Thyroid gland (tissue), 4 donors: ENCODE measurements around the gene PPP3R1.

Experiments
- CTCF ChIP-seq, 6 experiments: fragments of 200-600 bp in 3 of 6; fragments of 450-650 bp in 3 of 6; sonication (generic) in 3 of 6; IDR thresholded peaks; one replicate each; pipeline ENCODE4 v1.5.1; 2016 to 2019; ENCODE audit warnings: antibody characterized with exemption in 6 of 6, mild to moderate bottlenecking in 2 of 6, inconsistent platforms in 1 of 6, moderate library complexity in 1 of 6
- POLR2A ChIP-seq, 2 donors: fragments of 450-650 bp; IDR thresholded peaks; one replicate each; pipeline ENCODE4 v1.6.1; 2017; ENCODE audit warnings: antibody characterized with exemption in 2 of 2, mild to moderate bottlenecking in 2 of 2, moderate library complexity in 1 of 2

GRCh38 chr2:68274022-68274421 lies 21.7 kb upstream of the PPP3R1 start:
- no peak for TF ChIP-seq CTCF (IDR thresholded peaks at IDR 0.05)
- no peak for TF ChIP-seq POLR2A (IDR thresholded peaks at IDR 0.05)
